ENCODE measurements around the gene IFFO2.

The IFFO2 gene

DNA sequence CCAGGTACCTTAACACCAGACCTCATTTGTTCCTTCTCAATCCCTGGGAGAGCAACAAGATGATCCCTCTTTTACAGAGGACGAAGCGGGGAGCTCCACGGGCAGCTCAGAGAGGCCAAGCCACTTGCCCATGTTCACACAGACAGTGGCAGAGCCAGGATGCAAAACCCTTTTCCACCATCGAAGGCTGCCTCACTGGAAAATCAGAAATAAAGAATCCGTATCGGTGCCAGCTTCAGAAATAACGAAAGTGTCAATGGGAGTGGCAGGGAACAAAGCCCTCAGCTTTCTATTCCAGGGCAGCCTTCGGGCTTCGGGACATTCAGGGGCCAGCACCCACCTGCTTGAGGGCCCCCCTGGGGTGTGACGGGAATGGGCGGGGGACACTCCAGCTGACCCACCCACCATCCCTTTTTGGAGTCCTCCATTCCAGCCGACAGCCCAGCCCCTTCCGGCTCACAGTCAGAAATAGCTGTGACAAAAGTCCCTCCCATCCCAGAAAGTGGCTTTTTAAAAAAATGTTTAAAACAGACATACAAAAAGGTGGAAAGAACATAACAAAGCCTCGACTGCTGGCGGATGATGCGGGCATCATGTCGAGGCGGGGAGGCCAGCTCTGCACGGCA, 6.0 kb downstream of the IFFO2 start:
- no peak for DNase-seq (ENCODE audit: low spot score)

DNA sequence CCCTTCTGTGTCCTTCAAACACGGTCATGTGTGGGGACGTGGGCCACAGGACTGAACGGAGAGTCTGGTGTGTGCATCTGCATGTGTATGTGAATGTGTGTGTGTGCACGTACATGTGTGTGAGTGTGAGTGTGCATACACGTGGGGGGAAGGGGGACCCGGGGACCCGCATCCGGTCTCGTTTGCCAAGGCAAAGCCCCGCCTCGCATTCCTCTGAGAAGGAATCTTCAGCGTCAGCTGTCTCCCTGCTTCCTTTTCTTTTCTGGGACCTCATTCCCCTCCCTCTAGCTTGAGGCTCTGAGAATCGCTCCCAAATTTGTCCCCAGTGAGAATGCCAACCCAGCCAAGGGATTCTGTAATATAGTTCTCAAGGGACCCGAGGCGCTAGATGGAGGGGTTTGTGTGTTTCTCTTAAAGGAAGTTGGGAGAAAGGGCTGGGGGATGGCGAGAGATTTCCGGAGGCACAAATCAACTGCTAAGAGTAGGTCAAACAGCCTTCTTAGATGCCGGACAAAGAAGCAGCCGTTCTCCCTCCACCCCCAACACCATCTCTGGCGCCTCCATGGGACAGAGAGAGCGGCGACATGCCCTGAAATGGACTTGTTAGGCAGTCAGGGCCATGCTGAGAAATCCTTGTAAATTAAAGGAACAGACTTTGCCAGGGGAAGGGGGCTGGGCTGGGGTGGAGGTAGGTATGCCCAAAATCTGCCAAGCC, 6.6 kb downstream of the IFFO2 start:
- DNase-seq (ENCODE audit: low spot score) = peak; percentile 85

DNA sequence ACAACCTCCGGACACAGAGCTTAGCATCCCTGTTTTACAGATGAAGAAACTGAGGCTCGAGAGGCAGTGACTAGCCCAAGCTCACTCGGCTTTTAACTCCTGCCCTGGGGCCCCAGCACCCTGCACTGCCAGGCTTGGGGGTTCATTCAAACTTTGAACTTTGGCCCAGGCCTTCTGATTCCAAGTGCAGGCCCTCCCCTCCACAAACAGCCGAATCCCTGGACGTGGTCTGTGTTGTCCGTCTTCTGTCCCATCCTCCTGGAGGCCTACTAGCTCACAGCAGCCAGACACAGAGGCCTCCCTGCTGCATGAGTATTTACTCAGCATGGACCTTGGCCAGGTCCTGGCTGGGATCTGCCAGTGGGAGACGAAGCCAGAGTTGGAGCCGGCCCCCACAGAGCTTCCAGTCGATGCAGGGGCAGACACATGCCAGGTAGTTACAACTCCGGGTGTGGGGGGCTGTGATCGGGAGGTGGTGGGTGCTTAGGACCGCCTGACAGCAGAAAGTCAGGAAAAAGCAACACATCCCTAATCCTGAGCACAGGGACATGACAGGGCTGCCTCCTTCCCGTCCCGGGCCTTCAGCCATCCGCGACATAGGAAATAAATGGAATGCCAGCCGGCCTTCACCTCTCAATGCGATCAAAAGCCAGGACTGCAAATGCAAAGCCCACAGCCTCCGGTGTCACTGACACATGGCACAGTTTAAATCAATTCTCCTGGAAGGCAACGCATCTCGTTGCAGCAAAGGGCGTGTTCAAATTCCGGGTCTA, 7.4 kb downstream of the IFFO2 start:
- DNase-seq (ENCODE audit: low spot score) = peak; percentile 76

DNA sequence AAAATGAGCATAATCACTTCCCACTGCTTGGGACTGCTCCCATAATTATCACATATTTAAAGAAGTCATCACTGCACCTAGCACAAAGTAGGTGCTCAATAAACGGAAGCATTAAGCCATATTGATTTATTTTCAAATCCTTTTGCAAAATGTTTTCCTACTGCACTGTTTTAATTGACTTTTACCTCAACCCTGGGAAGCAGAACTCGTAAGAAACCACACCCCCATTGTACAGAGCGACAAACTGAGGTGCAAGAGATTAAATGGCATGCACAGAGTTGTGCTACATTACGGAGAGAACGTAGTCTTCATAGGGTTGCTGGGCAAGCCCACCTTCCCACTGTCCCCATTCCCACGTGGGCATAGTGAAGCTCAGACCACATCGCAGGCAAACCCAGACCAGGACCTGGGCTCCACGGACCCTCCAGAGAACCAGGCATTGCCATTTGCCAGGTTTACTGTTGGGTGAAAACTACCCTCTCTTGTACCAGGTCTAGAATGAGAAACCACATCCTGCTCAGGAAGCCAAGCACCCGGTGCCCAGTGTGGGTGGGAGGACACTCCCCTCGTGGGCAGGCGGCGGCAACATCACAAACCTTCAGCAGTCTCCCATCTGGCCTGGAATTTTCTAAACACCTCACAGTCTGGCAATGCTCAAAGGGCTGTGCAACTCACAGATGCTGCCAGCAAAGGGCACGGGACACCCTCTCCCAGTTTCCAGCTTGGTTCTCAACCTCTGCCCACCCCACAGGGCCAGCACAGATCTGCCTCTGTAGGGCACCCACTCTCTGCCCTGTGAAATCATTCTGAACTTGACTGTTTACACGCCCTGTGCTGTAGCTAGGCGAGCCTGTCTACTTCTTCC, 8.2 kb downstream of the IFFO2 start:
- no peak for DNase-seq (ENCODE audit: low spot score)

DNA sequence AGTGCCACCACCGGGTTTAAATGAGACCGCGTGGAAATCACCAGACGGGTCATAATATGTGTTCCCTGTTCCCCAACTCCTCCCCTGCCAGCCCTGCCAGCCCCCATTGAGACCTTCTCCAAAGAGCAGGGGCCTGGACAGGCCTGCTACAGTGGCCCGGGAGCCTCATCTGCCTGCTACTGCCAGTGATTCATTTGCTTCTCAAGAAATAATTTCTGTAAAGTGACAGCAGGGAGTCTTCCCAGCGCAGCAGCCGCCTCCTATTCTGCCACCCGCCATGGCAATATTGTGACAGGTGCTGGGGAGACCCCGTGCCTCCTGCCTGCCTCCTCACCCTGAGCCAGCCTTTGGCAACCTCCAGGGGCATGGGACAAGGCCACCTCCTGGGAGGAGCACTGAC, 8.9 kb downstream of the IFFO2 start:
- DNase-seq (ENCODE audit: low spot score) = no peak

DNA sequence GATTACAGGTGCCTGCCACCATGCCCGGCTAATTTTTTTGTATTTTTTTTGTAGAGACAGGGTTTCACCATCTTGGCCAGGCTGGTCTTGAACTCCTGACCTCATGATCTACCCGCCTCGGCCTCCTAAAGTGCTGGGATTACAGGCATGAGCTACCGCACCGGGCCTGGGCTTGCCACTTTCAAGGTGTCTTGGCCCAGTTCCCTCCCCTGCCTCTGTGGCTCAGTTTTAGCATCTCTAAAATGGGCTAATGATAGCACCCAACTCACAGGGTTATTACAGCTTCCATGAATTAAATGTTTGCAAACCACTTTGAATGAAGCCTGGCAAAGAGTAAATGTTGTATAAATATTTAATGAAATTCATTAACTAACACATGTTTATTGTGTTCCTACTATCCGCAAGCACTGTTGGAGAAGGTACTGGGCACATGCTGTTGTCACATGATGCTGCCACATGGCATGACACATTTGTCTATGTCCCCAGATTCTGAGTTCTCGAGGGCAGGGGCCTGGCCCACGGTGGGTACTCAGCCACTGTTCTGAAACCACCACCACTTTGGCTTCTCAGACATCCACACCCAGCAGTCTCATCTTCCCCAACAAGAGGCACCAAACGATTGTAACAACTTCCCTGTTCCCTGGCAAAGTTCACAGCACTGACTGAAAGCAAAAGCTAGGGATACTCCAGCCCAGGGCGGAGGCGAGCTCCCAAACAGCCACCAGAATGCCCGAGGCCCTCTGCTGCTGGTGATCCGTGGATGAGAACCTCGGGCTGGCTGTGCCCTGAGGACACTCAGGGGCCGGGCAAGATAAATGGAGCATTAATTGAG, 9.7 kb downstream of the IFFO2 start:
- no peak for DNase-seq (ENCODE audit: low spot score)

DNA sequence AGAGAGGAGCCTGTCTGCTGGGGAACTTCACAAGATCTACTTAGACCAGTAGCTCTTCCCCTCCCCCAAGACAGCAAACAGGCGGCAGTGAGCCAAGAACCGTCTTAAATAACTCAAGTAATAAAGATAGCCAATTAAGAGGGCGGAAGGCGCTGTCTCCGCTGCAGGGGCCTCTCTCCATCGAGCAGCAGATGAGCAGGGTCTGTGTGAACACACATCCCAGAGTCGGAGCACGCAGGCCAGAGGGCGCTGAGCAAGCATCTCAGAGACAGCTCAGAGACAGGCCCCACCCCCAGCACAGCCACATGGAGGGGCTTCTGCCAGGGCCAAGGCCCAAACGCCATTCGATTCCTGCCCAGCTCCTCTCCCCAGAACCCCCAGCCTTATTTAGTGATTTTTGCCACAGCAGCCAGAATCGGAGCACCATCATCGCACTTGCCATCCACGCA, 11.1 kb downstream of the IFFO2 start:
- no peak for DNase-seq (ENCODE audit: low spot score)

DNA sequence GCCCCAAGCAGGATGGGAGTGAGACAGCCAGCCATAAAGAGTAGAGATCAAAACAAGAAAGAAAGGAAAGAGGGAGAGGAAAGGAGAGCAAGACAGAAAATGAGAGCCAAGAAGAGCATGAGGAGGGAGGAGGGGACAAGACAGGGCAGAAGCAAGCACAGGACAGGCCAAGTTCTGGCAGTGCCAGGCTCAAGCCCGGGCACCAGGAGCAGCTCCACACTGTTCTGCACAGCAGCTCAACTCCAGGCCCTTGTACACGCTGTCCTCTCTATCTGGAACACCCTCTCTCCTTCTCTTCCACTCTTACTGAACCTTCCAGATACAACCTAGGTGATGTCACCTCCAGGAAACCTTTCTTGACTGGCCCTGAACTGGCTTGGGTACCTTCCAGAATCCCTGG, 11.7 kb downstream of the IFFO2 start:
- no peak for DNase-seq (ENCODE audit: low spot score)

DNA sequence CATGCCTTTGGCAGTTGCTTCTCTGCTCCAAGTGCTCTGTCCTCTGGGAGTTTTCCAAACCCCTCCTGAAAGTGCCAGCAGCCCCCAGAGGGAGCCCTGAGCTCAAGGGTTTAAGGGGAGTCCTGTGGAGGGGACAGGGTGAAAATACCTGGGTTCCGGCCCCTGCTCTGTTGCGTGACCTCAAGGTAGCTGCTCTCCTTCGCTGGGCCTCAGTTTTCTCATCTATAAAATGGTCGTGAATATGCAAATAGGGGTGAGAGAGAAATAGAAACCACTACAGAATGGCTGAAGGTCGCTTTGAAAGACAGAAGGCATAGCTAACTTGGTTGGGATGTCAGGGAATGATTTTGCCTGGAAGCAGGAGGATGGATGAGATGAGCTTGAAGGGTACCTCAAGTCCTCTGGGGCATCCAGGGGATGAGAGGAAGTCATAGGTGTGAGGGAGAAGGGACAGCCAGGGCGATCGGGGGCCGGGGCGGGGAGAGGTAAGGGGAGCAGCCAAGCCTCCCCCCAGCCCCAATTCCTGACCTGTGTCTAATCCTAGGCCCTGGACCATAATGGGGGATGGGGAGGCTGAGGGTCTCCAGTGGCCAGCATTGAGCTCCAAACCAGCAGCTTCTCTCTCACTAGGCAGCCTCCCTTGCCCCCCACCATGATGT, 12.4 kb downstream of the IFFO2 start:
- DNase-seq (ENCODE audit: low spot score) = no peak

DNA sequence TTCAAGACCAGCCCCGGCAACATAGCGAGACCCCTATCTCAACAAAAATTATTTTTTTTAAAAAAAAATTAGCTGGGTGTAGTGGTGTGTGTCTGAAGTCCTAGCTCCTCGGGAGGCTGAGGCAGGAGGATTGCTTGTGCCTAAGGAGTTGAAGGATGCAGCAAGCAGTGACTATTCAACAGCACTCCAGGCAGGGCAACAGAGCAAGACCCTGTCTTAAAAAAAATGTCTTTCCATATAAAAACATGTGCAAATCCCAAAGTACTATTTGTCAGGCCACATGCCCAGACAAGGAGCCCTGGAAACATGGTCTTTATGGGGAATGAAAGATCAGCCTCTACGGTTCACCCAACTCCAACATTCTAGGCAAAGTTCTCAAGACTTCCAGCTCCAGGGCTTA, 13.3 kb downstream of the IFFO2 start:
- DNase-seq (ENCODE audit: low spot score) = no peak

DNA sequence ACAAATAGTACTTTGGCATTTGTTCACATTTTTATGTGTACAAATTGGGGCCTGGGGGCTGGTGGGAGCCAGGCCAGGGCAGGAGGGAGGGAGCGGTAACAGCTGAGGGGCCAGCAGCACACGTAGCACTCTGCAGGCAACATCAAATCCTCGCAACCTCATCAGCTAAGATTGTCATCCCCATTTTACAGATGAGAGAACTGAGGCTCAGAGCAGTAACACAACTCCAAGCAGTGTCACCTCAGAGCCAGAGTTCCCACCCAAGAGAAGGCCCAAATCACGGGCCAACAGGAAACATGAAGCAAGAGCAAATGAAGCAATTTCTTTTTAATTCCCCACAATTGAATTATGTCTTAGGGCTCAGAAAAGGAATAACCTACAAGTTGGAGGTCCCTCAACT, 14.1 kb downstream of the IFFO2 start:
- DNase-seq (ENCODE audit: low spot score) = no peak

DNA sequence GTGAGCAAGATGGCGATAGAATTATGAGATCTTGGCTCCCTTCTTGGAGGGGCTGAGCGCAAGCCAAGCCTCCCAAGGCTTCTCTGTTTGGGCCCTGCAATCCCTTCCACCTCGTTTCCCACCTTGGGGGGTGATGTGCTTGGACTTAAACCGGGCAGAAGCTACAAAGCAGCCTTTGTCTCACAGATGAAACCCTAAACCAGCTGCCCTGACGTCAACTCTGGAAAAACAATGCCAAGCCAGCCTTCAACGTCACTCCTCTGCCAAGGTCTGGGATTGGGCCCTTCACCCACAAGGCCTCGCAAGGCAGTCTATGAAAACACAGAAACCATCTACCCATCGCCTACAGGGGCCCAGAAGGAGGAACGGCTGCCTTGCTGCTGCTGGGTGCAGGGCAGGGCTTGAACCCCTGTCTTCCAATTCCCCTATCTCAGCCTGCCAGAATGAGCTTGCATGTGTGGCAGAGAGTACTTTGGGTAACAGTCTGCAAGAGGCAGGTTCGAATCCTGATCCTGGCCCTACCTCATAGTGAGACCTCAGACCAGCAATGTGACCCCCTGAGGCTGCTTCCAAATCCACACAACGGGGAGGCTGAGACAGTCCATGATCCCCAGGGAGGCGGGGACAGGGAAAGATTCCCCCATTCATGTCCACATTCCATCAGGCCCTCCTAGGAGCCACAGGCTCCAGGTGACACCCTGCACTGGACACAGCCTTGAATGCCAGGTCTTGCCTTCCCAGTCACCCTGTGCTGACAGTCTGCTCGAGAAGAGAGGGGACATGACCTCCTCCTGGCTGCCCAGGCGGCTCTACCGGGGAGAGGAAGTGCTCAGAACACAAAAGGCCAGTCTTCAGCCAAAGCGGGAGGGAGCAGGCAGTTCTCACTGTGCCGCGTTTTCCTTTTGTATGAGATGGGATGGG, 15.0 kb downstream of the IFFO2 start:
- no peak for DNase-seq (ENCODE audit: low spot score)

DNA sequence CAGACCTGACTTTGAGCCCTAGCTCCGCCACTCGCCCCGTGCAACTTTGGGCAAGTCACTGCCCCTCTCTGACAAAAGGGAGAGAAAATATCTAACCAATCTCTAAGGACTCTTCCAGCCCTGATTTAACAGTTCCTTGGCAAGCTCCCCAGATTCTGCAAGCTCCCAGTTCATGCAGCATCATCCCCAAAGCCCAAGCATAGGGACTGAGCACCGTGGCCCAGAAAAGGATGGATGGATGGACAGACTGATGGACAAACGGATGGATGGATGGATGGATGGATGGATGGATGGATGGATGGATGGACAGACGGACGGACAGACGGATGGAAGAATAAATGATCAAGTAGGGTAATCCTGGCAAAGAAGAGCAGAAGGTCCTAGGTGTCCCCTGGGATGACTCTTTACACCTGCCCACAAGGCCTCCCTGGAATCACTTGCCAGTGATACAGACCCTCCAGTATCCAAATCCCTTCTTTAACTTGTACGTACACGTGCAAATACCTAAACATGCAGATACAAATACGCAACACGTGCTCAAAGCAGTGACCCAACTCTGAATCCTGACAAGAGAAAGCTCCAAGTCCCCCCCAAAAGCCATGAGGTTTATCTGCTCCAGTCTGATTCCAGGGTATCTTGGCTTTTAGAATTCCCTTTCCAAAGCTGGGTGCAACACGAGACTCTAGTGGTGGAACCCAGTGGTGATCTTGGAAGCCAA, 16.0 kb downstream of the IFFO2 start:
- no peak for DNase-seq (ENCODE audit: low spot score)

DNA sequence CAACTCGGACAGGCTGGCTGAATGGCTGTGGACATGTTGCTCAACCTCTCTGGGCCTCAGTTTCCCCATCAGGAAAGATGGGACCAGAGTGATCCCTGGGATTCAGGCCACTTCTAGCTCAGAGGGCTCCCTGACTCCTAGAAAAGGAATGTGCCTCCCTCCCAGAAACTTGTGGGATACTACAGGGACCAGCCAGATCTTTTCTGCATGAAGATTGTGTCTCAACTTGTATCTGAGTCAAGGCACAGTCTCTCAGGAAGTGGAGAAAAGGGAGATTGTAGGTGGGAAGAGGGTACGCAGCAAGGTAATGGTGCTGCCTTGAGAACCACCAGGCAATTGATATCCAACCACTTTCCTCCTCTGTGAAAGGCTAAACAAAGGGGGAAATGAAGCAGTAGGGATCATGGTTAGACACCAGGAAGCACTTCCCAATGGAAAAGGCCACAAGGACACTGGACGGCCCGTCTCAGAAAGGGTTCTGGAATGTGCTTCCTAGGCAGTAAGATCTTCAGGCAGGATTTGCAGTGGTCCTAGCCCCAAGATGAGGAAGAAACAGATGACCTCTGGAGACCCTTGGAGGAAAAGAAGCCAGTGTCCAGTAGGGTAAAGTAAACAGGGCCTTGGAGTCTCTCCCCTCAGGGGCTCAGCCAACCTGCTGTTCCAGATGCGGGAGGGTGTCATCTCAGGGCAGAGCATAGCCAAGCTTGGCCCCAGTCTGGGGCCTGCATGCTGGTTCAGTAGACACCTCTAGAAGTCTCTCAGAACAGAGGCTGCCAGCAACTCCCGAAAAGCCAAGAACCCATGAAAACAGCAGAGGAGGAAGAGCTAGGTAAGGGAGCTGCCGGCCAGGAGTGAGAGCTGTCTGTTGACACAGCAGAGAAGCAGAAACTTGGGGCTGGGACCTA, 16.8 kb downstream of the IFFO2 start:
- DNase-seq (ENCODE audit: low spot score) = peak; percentile 89

DNA sequence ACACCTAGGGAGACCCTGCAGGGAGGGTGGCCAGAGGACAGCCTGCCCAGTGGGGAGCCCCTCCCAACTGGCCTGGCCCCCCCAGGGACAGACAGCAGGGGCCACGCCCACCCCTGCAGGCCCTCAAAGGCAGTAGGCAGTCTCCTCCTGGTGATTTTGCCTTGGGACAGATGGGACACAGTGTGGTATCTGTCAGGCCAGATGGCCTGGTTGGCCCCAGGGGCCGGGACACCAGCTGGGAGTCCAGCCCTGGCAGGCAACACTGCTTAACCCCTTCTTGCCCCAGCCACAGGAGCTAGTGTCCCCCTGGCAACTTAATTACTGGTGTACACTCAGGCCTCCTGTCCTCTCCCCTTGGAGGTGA, 17.8 kb downstream of the IFFO2 start:
- DNase-seq (ENCODE audit: low spot score) = no peak

DNA sequence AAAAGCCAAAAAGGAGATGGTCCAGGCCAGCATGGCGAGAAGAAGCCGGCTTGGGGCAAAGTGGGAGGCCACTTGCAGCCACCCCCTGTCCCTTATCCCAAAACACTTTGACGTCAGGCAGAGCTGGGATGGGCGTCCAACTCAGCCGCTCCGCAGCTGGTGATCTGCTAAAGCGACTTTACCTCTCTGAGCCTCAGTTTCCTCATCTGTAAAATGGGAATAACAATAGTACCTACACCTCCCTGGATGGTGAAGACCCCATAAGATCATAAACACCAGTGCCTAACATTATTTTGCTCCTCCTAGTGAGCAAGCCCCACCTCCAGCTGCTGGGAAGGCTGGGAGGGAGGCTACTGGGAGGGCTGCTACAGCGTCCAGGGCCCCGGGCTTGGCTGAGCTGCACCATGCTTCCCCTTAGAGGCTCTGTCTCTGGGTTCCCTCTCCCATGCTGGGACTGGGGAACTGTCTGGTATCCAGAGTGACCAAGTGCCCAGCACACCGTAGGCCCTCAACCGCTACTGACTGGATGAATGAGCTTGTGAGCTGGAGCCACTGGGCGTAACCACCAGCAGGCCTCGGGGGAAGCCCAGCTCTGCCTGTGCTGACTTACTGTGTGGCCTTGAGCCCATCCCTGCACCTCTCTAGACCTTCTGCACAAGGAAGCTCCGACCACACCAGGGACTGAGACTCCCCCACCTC, 18.3 kb downstream of the IFFO2 start:
- DNase-seq (ENCODE audit: low spot score) = no peak

DNA sequence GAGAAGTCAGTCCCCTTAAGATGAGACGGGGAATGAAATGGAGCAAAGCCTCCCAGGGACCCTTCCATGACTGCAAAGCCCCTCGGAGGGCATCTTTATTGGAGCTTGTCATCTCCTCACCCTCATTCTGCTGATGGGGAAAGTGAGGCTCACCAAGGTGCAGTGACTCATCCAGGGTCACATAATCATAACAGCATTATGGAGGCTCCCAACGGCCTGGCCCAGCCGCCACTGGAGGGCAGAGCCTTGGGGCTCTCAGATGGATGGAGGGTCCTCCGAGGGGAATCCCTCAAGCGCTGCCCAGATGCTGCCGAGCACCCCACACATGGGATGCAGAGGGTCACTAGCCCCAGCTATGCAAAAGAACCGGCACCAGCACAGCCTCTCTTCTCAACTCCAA, 18.9 kb downstream of the IFFO2 start:
- DNase-seq (ENCODE audit: low spot score) = no peak
